Activated CD8-positive, alpha-beta T cell treated with anti-CD3 and anti-CD28 coated beads, Interleukin-2, amount 10 ng/mL, durations not matched to agents 7 days and 5 days (primary cell): ENCODE results near the gene ADAMTS17. TPM values are rescaled to one million over a fixed set of nuclear protein-coding genes. Genes with fewer than 3 reads are reported as not detected.

Experiments used
- ATAC-seq: fragments of 150-1000 bp; cut with Tn5 transposase; one replicate; pipeline ENCODE4 v1.10.0; 2021; ENCODE audit warnings: moderate library complexity
- CTCF ChIA-PET: fragments of 350-600 bp; sonication (Branson Sonifier 250); formaldehyde crosslinking; loops from one replicate; lab custom pipeline; 2021; ENCODE audit warnings: antibody characterized with exemption; lab: Charles Lee
- POLR2A ChIA-PET: fragments of 350-600 bp; sonication (Branson Sonifier 250); formaldehyde crosslinking; loops from one replicate; lab custom pipeline; 2021; ENCODE audit warnings: antibody characterized with exemption; lab: Charles Lee
- DNase-seq: peaks from one replicate; pipeline ENCODE4 v3.0.0-alpha.2; 2020
- H3K27ac Mint-ChIP-seq: one replicate; pipeline ENCODE4 v1.8.0; 2021; ENCODE audit warnings: mild to moderate bottlenecking, mixed read lengths
- H3K27me3 Mint-ChIP-seq: one replicate; pipeline ENCODE4 v1.8.0; 2021; ENCODE audit warnings: low read depth, mixed read lengths
- H3K36me3 Mint-ChIP-seq: one replicate; pipeline ENCODE4 v1.8.0; 2021; ENCODE audit warnings: low read depth, mixed read lengths
- H3K4me1 Mint-ChIP-seq: one replicate; pipeline ENCODE4 v1.8.0; 2021; ENCODE audit warnings: low read depth, mixed read lengths
- H3K4me3 Mint-ChIP-seq: one replicate; pipeline ENCODE4 v1.8.0; 2021; ENCODE audit warnings: mild to moderate bottlenecking, mixed read lengths
- H3K9me3 Mint-ChIP-seq: one replicate; pipeline ENCODE4 v1.8.0; 2022; ENCODE audit warnings: mixed read lengths; ENCODE audit not compliant: insufficient read depth
- total RNA-seq, 2 experiments: library from RNA; stranded (reverse); gene quantifications; one replicate each; pipeline ENCODE4 v1.2.3, GENCODE V29; 2021

The ADAMTS17 gene
- total RNA-seq, 2 experiments from 2014 or later: 5.1 to 6.0 TPM

DNA sequence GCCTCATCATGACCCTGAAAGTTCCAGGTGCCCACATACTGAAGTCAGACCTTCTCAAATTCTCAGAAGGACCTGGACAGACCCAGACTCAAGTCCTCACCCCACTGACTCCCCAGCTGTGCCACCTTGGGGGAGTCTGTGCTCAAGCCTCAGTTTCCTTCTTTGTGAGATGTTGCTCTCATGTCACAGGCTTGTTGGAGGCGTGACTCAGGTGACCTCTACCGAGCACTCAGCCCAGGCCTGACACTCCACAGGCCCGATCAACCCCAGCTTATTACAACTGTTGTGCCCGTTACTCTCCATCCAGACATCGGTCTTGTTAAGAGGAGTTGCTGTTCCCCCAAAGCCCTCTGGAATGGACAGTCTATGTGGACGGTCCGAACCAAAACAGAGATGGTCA lies 332.4 kb downstream of the ADAMTS17 start:
- ChIA-PET CTCF (no interaction called here), POLR2A (no interaction called here)
- H3K4me1 Mint-ChIP-seq: no peaks in the 10 kb centered on the region
- no peak for ATAC-seq
- no peak overlapping the region for H3K27ac Mint-ChIP-seq
- no peak overlapping the region for H3K4me3 Mint-ChIP-seq
- H3K27me3 Mint-ChIP-seq: peaks cover 23% of the 10 kb centered on the region
- H3K9me3 Mint-ChIP-seq: no peaks in the 10 kb centered on the region
- no peaks in the 10 kb centered on the region for H3K36me3 Mint-ChIP-seq
- DNase-seq: no peak

DNA sequence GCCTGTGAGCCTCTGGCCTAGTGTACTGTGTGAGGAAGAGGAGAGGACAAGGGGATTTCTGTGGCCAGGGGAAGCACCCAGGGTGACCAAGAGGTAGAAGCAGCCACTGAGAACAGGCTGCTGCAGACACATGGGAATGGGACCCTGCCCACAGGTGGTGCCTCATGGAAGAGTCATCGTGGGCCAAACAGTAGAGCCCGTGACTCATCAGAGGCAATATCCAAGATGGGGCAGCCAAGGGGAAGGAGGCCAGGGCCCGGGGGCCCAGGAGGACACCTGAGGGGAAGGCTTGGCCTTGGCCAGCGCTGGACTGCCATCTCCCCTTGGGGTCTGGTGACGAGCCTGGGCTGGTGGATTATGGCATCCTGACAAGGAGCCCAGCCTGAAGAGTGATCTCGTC lies 333.5 kb downstream of the ADAMTS17 start:
- ChIA-PET CTCF (no interaction called here), POLR2A (no interaction called here)
- Mint-ChIP-seq H3K4me1 (no peaks in the 10 kb centered on the region), H3K36me3 (no peaks in the 10 kb centered on the region), H3K27me3 (peaks cover 16% of the 10 kb centered on the region), H3K4me3 (no peak overlapping the region), H3K9me3 (no peaks in the 10 kb centered on the region), H3K27ac (no peak overlapping the region)
- ATAC-seq: no peak
- DNase-seq: no peak

- ATAC-seq (no peak), DNase-seq (no peak)
- Mint-ChIP-seq H3K36me3 (no peaks in the 10 kb centered on the region), H3K27me3 (peaks cover 10% of the 10 kb centered on the region), H3K4me1 (no peaks in the 10 kb centered on the region), H3K9me3 (no peaks in the 10 kb centered on the region), H3K4me3 (no peak overlapping the region), H3K27ac (no peak overlapping the region)
- CTCF ChIA-PET: no interaction called here
- POLR2A ChIA-PET: no interaction called here
Observed at GRCh38 chr15:100007609-100008008, 334.2 kb downstream of the ADAMTS17 start.

GRCh38 chr15:100005715-100006114 lies 336.1 kb downstream of the ADAMTS17 start:
- DNase-seq (no peak), ATAC-seq (no peak)
- H3K4me1 Mint-ChIP-seq: no peaks in the 10 kb centered on the region
- no peaks in the 10 kb centered on the region for H3K27me3 Mint-ChIP-seq
- no peak overlapping the region for H3K27ac Mint-ChIP-seq
- ChIA-PET POLR2A (no interaction called here), CTCF (no interaction called here)
- no peak overlapping the region for H3K4me3 Mint-ChIP-seq
- H3K36me3 Mint-ChIP-seq: no peaks in the 10 kb centered on the region
- H3K9me3 Mint-ChIP-seq: no peaks in the 10 kb centered on the region

DNA sequence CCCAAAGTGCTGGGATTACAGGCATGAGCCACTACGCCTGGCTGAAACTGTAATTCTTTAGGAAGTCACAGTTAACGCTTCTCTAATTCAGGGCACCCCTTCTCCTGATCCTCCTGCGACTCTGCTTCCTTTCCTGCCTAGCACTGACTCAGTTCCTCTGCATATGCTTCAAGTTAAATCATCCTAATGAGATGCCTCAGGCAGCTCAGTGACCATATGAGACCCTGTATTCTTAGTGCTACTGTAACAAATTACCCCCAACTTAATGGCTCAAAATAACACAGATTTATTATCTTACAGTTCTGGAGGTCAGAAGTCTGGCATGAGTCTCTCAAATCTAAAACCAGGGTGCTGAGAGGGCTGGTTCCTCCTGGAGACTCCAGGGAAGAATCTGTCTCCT lies 336.8 kb downstream of the ADAMTS17 start:
- no peak overlapping the region for H3K4me3 Mint-ChIP-seq
- DNase-seq: no peak
- H3K27ac Mint-ChIP-seq: no peak overlapping the region
- ChIA-PET CTCF (no interaction called here), POLR2A (no interaction called here)
- no peaks in the 10 kb centered on the region for H3K36me3 Mint-ChIP-seq
- ATAC-seq: no peak
- no peaks in the 10 kb centered on the region for H3K27me3 Mint-ChIP-seq
- no peaks in the 10 kb centered on the region for H3K4me1 Mint-ChIP-seq
- H3K9me3 Mint-ChIP-seq: no peaks in the 10 kb centered on the region

DNA sequence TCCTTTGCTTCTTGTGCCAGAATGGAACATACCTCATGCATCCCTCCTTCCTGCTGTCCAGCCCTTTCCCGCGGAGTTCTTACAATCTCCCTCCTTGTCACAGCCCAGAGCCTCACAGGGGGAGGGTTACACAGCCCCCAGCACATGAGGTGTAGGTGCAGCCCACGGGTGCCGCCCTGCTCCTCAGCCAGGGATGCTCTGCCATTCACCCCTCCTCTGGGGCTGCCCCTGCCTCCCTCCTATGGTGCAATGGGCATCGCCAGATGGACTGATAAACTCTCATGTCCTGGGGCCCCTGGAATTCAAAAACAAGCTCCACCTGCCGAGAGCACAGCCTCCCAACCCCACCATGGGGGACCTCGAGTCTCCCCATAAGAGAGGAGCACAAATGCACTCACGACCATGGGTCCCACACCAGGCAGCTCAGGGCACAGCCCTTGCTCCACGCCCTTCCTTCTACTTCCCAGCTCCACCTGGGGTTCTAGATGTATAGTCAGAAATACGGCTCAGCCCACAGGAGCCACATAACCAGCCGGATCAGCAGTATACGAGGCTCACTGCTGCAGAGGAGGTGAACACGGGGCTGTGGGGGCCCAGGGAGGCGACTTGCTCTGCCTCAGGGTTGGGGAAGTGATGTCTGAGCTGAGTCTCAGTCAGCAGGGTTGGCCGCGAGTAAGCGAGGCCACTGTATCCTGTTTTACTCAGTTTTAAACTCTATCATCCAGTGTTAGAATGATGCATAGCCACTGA lies 338.8 kb downstream of the ADAMTS17 start:
- no peak for ATAC-seq
- Mint-ChIP-seq H3K4me1 (no peaks in the 10 kb centered on the region), H3K27me3 (no peaks in the 10 kb centered on the region), H3K36me3 (no peaks in the 10 kb centered on the region), H3K4me3 (no peak overlapping the region), H3K9me3 (no peaks in the 10 kb centered on the region), H3K27ac (no peak overlapping the region)
- ChIA-PET CTCF (no interaction called here), POLR2A (no interaction called here)
- no peak for DNase-seq

DNA sequence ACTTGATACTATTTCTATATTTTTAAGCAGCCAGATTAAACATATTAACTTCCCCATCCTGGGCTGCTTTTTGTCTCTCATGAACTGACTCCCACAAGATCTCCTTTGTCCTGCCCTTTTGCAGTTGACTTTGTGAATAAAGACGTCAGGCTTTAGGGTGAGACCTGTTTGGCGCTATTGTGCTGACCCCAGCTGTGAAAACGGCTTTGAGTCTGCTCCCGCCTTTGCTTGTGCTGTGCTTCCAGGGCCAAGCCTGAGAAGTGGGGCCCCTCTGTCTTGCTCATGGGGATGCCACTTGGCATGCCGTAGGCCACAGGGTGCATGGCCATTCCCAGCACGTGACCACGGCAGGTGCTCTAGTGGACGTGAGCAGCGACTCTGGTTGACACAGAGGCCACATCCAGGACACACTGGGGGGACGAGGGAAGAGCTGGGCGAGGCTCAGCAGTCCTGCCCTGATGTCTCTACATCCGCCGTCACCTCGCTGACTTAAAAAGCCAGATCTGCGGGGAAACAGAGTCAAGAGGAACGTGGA lies 339.6 kb downstream of the ADAMTS17 start:
- CTCF ChIA-PET: no interaction called here
- no peaks in the 10 kb centered on the region for H3K4me1 Mint-ChIP-seq
- no peak overlapping the region for H3K27ac Mint-ChIP-seq
- no peak for DNase-seq
- no peaks in the 10 kb centered on the region for H3K9me3 Mint-ChIP-seq
- POLR2A ChIA-PET: no interaction called here
- no peaks in the 10 kb centered on the region for H3K27me3 Mint-ChIP-seq
- H3K36me3 Mint-ChIP-seq: no peaks in the 10 kb centered on the region
- no peak for ATAC-seq
- H3K4me3 Mint-ChIP-seq: no peak overlapping the region

DNA sequence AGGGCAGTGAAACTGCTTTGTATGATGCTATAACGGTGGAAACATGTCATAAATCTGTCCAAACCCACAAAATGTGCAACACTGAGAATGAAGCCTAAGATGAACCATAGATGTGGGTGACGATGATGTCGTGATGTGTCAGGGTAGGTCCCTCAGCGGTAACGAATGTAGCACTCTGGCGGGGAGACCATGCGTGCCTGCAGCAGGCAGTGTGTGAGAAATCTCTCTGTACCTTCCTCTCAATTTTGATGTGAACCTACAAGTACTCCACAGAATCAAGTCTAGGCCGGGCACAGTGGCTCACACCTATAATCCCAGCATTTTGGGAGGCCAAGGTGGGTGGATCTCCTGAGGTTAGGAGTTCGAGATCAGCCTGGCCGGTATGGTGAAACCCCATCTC lies 340.4 kb downstream of the ADAMTS17 start:
- DNase-seq: no peak
- no peak for ATAC-seq
- H3K27me3 Mint-ChIP-seq: no peaks in the 10 kb centered on the region
- ChIA-PET POLR2A (no interaction called here), CTCF (interaction anchor here (1.2 kb wide), 1 partner anchor 348 kb away, joined by 3 read pairs; no protein-coding TSS in a partner anchor)
- no peaks in the 10 kb centered on the region for H3K4me1 Mint-ChIP-seq
- H3K27ac Mint-ChIP-seq: no peak overlapping the region
- H3K36me3 Mint-ChIP-seq: no peaks in the 10 kb centered on the region
- H3K4me3 Mint-ChIP-seq: no peak overlapping the region
- no peaks in the 10 kb centered on the region for H3K9me3 Mint-ChIP-seq

DNA sequence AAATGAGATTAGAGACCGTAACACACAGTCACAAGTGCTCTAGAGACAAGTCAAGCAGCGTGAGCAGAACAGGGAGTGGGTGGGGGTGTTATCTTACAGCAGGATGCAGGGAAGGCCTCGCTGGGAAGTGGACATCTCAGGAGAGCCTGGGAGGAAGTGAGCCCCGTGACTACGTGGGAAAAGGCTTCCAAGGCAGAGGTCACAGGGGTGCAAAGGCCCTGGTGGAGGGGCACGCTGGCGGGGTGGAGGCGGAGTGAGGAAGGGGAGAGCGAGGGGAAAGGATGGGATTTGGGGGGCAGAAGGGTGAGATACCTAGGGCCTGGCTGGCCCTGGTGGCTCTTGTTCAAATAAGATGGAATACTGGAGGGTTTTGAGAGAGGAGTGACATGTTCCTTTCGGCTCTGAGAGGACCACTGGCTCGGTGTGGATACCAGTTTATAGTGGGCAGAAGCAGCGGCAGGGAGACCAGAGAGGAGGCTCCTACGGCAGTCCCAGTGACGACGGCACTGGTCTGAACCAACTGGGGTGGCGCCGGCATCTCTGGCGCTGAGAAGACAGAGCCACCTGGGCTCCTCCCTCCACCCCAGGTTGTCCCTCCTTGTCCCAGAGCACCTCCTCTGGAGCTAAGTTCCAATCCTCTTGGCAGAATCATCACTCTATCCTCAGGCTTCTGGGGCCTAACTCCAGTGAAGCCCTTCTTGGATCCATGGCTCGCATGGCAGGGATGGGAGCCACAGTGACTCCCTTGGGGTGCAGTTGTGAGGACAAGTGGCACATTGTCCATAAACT lies 342.3 kb downstream of the ADAMTS17 start:
- no peak overlapping the region for H3K4me3 Mint-ChIP-seq
- no peaks in the 10 kb centered on the region for H3K9me3 Mint-ChIP-seq
- no peaks in the 10 kb centered on the region for H3K4me1 Mint-ChIP-seq
- ATAC-seq (no peak), DNase-seq (no peak)
- H3K27ac Mint-ChIP-seq: no peak overlapping the region
- no peaks in the 10 kb centered on the region for H3K36me3 Mint-ChIP-seq
- no peaks in the 10 kb centered on the region for H3K27me3 Mint-ChIP-seq
- ChIA-PET POLR2A (no interaction called here), CTCF (no interaction called here)

DNA sequence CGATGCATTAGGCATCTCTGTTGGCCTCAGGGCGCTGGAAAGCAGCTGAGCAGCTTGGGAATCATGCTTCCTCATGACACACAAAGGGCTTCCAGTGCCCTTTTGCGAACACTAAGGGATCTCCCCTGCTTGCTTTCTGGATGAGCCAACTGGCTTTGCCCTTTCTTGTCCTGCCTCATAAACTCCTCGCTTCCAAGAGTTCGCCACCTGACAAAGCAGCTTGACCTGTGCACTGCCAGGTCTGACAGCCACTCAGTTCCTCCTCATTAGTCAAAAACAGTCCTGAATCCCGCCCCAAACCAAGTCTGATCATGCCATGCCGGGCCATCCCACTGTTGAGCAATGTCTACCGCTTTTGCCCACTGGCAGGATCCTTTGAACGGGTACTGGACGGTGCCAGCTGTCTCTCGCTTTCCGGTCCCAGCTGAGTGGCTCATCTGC lies 343.1 kb downstream of the ADAMTS17 start:
- POLR2A ChIA-PET: no interaction called here
- Mint-ChIP-seq H3K9me3 (no peaks in the 10 kb centered on the region), H3K27me3 (no peaks in the 10 kb centered on the region), H3K27ac (no peak overlapping the region), H3K4me3 (no peak overlapping the region), H3K4me1 (no peaks in the 10 kb centered on the region), H3K36me3 (no peaks in the 10 kb centered on the region)
- DNase-seq (no peak), ATAC-seq (no peak)
- CTCF ChIA-PET: no interaction called here

GRCh38 chr15:99997112-99997651 lies 344.6 kb downstream of the ADAMTS17 start:
- no peaks in the 10 kb centered on the region for H3K4me1 Mint-ChIP-seq
- CTCF ChIA-PET: no interaction called here
- H3K4me3 Mint-ChIP-seq: no peak overlapping the region
- no peaks in the 10 kb centered on the region for H3K36me3 Mint-ChIP-seq
- H3K27me3 Mint-ChIP-seq: no peaks in the 10 kb centered on the region
- POLR2A ChIA-PET: no interaction called here
- DNase-seq: no peak
- ATAC-seq: no peak
- H3K9me3 Mint-ChIP-seq: no peaks in the 10 kb centered on the region
- no peak overlapping the region for H3K27ac Mint-ChIP-seq

DNA sequence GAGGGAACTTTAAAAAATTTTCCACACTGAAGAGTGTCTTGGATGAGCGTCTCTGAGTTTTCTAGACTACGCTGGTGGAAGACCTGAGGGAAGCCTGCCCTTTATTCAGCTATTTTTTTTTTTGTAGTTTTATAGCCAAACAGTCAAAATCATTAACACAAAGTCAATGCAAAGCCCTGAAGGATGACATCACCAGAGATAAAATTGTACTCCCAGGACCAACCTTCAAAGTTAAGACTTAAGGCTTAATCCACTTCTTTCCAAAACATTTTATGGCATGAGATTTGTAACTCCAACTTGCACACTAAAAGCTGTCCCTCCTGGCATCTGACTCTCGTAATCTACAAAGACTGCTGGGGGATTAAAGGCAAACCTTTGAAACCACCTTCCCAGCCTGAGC lies 345.1 kb downstream of the ADAMTS17 start:
- Mint-ChIP-seq H3K36me3 (no peaks in the 10 kb centered on the region), H3K27ac (no peak overlapping the region), H3K9me3 (no peaks in the 10 kb centered on the region), H3K4me1 (no peaks in the 10 kb centered on the region), H3K4me3 (no peak overlapping the region), H3K27me3 (no peaks in the 10 kb centered on the region)
- ChIA-PET POLR2A (no interaction called here), CTCF (no interaction called here)
- ATAC-seq (no peak), DNase-seq (no peak)
